Femur (tissue), 1 donor: ENCODE data around the gene ADAMTS19.

Source experiments
- DNase-seq: peaks from one replicate; pipeline ENCODE4 v3.0.0-alpha.2; 2017

ADAMTS19 gene

GRCh38 chr5:129679671-129680070 is 219.6 kb downstream of the ADAMTS19 start:
- no peak for DNase-seq

GRCh38 chr5:129687941-129688340 is 227.8 kb downstream of the ADAMTS19 start:
- DNase-seq: no peak

- no peak for DNase-seq
Measured at GRCh38 chr5:129689045-129689444, 228.9 kb downstream of the ADAMTS19 start.

GRCh38 chr5:129691220-129691619 is 231.1 kb downstream of the ADAMTS19 start:
- DNase-seq: no peak

- no peak for DNase-seq
Measured at GRCh38 chr5:129696636-129697035, 236.5 kb downstream of the ADAMTS19 start.

GRCh38 chr5:129698661-129699060 is 238.6 kb downstream of the ADAMTS19 start:
- DNase-seq: no peak

- no peak for DNase-seq
Measured at GRCh38 chr5:129716235-129716634, 256.1 kb downstream of the ADAMTS19 start.

- DNase-seq: no peak
Measured at GRCh38 chr5:129716651-129717050, 256.6 kb downstream of the ADAMTS19 start.

GRCh38 chr5:129717751-129718310 is 257.7 kb downstream of the ADAMTS19 start:
- no peak for DNase-seq

- no peak for DNase-seq
Measured at GRCh38 chr5:129718471-129719090, 258.5 kb downstream of the ADAMTS19 start.

- DNase-seq: no peak
Measured at GRCh38 chr5:129724222-129724621, 264.1 kb downstream of the ADAMTS19 start.

GRCh38 chr5:129724647-129725046 is 264.5 kb downstream of the ADAMTS19 start:
- DNase-seq: no peak

GRCh38 chr5:129739773-129740172 is 279.7 kb downstream of the ADAMTS19 start:
- no peak for DNase-seq

- no peak for DNase-seq
Measured at GRCh38 chr5:129743541-129744187, 283.6 kb downstream of the ADAMTS19 start.

- DNase-seq: no peak
Measured at GRCh38 chr5:129745997-129746396, 285.9 kb downstream of the ADAMTS19 start.

- DNase-seq: no peak
Measured at GRCh38 chr5:129746876-129747275, 286.8 kb downstream of the ADAMTS19 start.

- DNase-seq: no peak
Measured at GRCh38 chr5:129747572-129748407, 287.7 kb downstream of the ADAMTS19 start, which contains the start of gene MINAR2. Gene MINAR2, plus strand, starts transcription at chr5:129748094. Its CDS starts 97 bp downstream, at chr5:129748191.

- no peak for DNase-seq
Measured at GRCh38 chr5:129748913-129749880, 289.1 kb downstream of the ADAMTS19 start.

- DNase-seq: no peak
Measured at GRCh38 chr5:129760636-129761325, 300.7 kb downstream of the ADAMTS19 start.

- DNase-seq: no peak
Measured at GRCh38 chr5:129763651-129764050, 303.6 kb downstream of the ADAMTS19 start.

GRCh38 chr5:129766798-129767197 is 306.7 kb downstream of the ADAMTS19 start:
- DNase-seq: no peak
